ENCODE measurements around the gene TBX18.

Gene TBX18

GRCh38 chr6:84638286-84638685 lies 126.1 kb downstream of the TBX18 start:
- no peaks in the 10 kb centered on the region for H3K9me3 ChIP-seq (ENCODE audit: control insufficient read depth in 2 of 2, low read length in 2 of 2)
- no peaks in the 10 kb centered on the region for H3K27me3 ChIP-seq (ENCODE audit: control insufficient read depth in 2 of 2, insufficient read depth in 2 of 2, low read length in 2 of 2)
- no peak overlapping the region for H3K27ac ChIP-seq (ENCODE audit: low read depth in 2 of 2, low read length in 2 of 2)
- H3K4me1 ChIP-seq (ENCODE audit: control insufficient read depth in 2 of 2, insufficient read depth in 2 of 2, low read length in 2 of 2), result no peaks in the 10 kb centered on the region
- no peaks in the 10 kb centered on the region for H3K36me3 ChIP-seq (ENCODE audit: control insufficient read depth in 2 of 2, insufficient read depth in 2 of 2, low read length in 2 of 2)
- H3K9ac ChIP-seq (ENCODE audit: low read depth in 1 of 2, low read length in 2 of 2), result no peak overlapping the region
- no peak overlapping the region for H3K4me3 ChIP-seq (ENCODE audit: low read length in 2 of 2)

Data from mucosa of rectum (tissue), 2 donors.